Activated naive CD4-positive, alpha-beta T cell treated with anti-CD3 and anti-CD28 coated beads for 36 hours (primary cell): Measurements from ENCODE around the gene FAM236A. TPM values are rescaled to one million over a fixed set of nuclear protein-coding genes. Genes with fewer than 3 reads are reported as not detected.
"Not testable (repeated sequence)": the region's sequence is repeated elsewhere in the genome, so short reads cannot be mapped to it uniquely, and the experiment has no call there.

Experiments
- CTCF ChIA-PET: fragments of 350-600 bp; sonication (Branson Sonifier 250); formaldehyde crosslinking; loops from one replicate; lab custom pipeline; 2021; ENCODE audit warnings: antibody characterized with exemption; lab: Charles Lee
- DNase-seq: peaks from one replicate; pipeline ENCODE4 v3.0.0-alpha.2; 2020
- H3K27ac Mint-ChIP-seq: one replicate; pipeline ENCODE4 v1.8.0; 2021; ENCODE audit warnings: mild to moderate bottlenecking, mixed read lengths
- H3K27me3 Mint-ChIP-seq: one replicate; pipeline ENCODE4 v1.8.0; 2021; ENCODE audit warnings: low read depth, mixed read lengths
- H3K36me3 Mint-ChIP-seq: one replicate; pipeline ENCODE4 v1.8.0; 2021; ENCODE audit warnings: low read depth, mixed read lengths
- H3K4me1 Mint-ChIP-seq: one replicate; pipeline ENCODE4 v1.8.0; 2021; ENCODE audit warnings: low read depth, mixed read lengths
- H3K4me3 Mint-ChIP-seq: one replicate; pipeline ENCODE4 v1.8.0; 2021; ENCODE audit warnings: mild to moderate bottlenecking, moderate library complexity, mixed read lengths
- H3K9me3 Mint-ChIP-seq: one replicate; pipeline ENCODE4 v1.8.0; 2021; ENCODE audit warnings: mixed read lengths
- intact Hi-C: fragments of 100-400 bp; cut with micrococcal nuclease; formaldehyde crosslinking; loops from one replicate; pipeline ENCODE4 v1.15.1; 2023
- total RNA-seq, 2 experiments: library from RNA; stranded (reverse); gene quantifications; one replicate each; pipeline ENCODE4 v1.2.3, GENCODE V29; 2021

Gene FAM236A
- total RNA-seq: not detected

- H3K27me3 Mint-ChIP-seq, H3K9me3 Mint-ChIP-seq, H3K36me3 Mint-ChIP-seq, H3K4me1 Mint-ChIP-seq, DNase-seq, CTCF ChIA-PET, H3K27ac Mint-ChIP-seq, intact Hi-C loops, H3K4me3 Mint-ChIP-seq: not testable (repeated sequence)
Measured at GRCh38 chrX:72937906-72938305, at the start of gene FAM236A. TSS of gene FAM236A (plus strand) at chrX:72938206. CDS start at chrX:72938263, 57 bp downstream.

GRCh38 chrX:72889740-72890139 is 48.3 kb upstream of the FAM236A start:
- H3K27me3 Mint-ChIP-seq, H3K4me1 Mint-ChIP-seq, intact Hi-C loops, H3K4me3 Mint-ChIP-seq, H3K9me3 Mint-ChIP-seq, DNase-seq, CTCF ChIA-PET, H3K27ac Mint-ChIP-seq, H3K36me3 Mint-ChIP-seq: not testable (repeated sequence)

GRCh38 chrX:72912315-72912714 is 25.7 kb upstream of the FAM236A start, which contains the start of gene FAM236C:
TSS of gene FAM236C (plus strand) at chrX:72912615. CDS start at chrX:72912715, 100 bp downstream.
- H3K27ac Mint-ChIP-seq, intact Hi-C loops, H3K4me1 Mint-ChIP-seq, H3K36me3 Mint-ChIP-seq, DNase-seq, H3K27me3 Mint-ChIP-seq, H3K4me3 Mint-ChIP-seq, H3K9me3 Mint-ChIP-seq, CTCF ChIA-PET: not testable (repeated sequence)

- H3K27me3 Mint-ChIP-seq, H3K27ac Mint-ChIP-seq, DNase-seq, H3K9me3 Mint-ChIP-seq, CTCF ChIA-PET, H3K4me1 Mint-ChIP-seq, H3K36me3 Mint-ChIP-seq, intact Hi-C loops, H3K4me3 Mint-ChIP-seq: not testable (repeated sequence)
Measured at GRCh38 chrX:72916096-72916495, 21.9 kb upstream of the FAM236A start.

- intact Hi-C loops, DNase-seq, H3K9me3 Mint-ChIP-seq, H3K4me1 Mint-ChIP-seq, H3K27me3 Mint-ChIP-seq, H3K4me3 Mint-ChIP-seq, H3K27ac Mint-ChIP-seq, H3K36me3 Mint-ChIP-seq, CTCF ChIA-PET: not testable (repeated sequence)
Measured at GRCh38 chrX:72932283-72932682, 5.7 kb upstream of the FAM236A start.

- H3K36me3 Mint-ChIP-seq, H3K4me3 Mint-ChIP-seq, H3K4me1 Mint-ChIP-seq, DNase-seq, H3K9me3 Mint-ChIP-seq, CTCF ChIA-PET, intact Hi-C loops, H3K27me3 Mint-ChIP-seq, H3K27ac Mint-ChIP-seq: not testable (repeated sequence)
Measured at GRCh38 chrX:72936455-72936854, 1.6 kb upstream of the FAM236A start.

- H3K27me3 Mint-ChIP-seq, DNase-seq, CTCF ChIA-PET, H3K36me3 Mint-ChIP-seq, H3K27ac Mint-ChIP-seq, H3K4me1 Mint-ChIP-seq, H3K4me3 Mint-ChIP-seq, intact Hi-C loops, H3K9me3 Mint-ChIP-seq: not testable (repeated sequence)
Measured at GRCh38 chrX:72936882-72937455, 1.0 kb upstream of the FAM236A start.

- H3K27ac Mint-ChIP-seq, H3K9me3 Mint-ChIP-seq, H3K4me3 Mint-ChIP-seq, H3K4me1 Mint-ChIP-seq, CTCF ChIA-PET, DNase-seq, H3K27me3 Mint-ChIP-seq, H3K36me3 Mint-ChIP-seq, intact Hi-C loops: not testable (repeated sequence)
Measured at GRCh38 chrX:72942272-72942671, 4.3 kb downstream of the FAM236A start.

GRCh38 chrX:72943035-72943818 is 5.2 kb downstream of the FAM236A start:
- H3K27me3 Mint-ChIP-seq, H3K9me3 Mint-ChIP-seq, H3K27ac Mint-ChIP-seq, H3K4me3 Mint-ChIP-seq, CTCF ChIA-PET, DNase-seq, H3K36me3 Mint-ChIP-seq, H3K4me1 Mint-ChIP-seq, intact Hi-C loops: not testable (repeated sequence)

GRCh38 chrX:72943819-72944169 is 5.8 kb downstream of the FAM236A start, which contains the start of gene DMRTC1:
TSS of gene DMRTC1 (minus strand) at chrX:72943837. CDS start at chrX:72875694, 68,143 bp downstream.
- H3K27ac Mint-ChIP-seq, H3K4me1 Mint-ChIP-seq, DNase-seq, CTCF ChIA-PET, H3K9me3 Mint-ChIP-seq, H3K4me3 Mint-ChIP-seq, H3K36me3 Mint-ChIP-seq, intact Hi-C loops, H3K27me3 Mint-ChIP-seq: not testable (repeated sequence)

- H3K27me3 Mint-ChIP-seq, H3K27ac Mint-ChIP-seq, CTCF ChIA-PET, DNase-seq, H3K4me1 Mint-ChIP-seq, H3K36me3 Mint-ChIP-seq, H3K4me3 Mint-ChIP-seq, intact Hi-C loops, H3K9me3 Mint-ChIP-seq: not testable (repeated sequence)
Measured at GRCh38 chrX:72959971-72960370, 22.0 kb downstream of the FAM236A start.

GRCh38 chrX:72971859-72972258 is 33.9 kb downstream of the FAM236A start:
- CTCF ChIA-PET, H3K4me1 Mint-ChIP-seq, H3K4me3 Mint-ChIP-seq, H3K36me3 Mint-ChIP-seq, H3K9me3 Mint-ChIP-seq, intact Hi-C loops, H3K27ac Mint-ChIP-seq, DNase-seq, H3K27me3 Mint-ChIP-seq: not testable (repeated sequence)

- CTCF ChIA-PET, H3K4me3 Mint-ChIP-seq, H3K9me3 Mint-ChIP-seq, H3K36me3 Mint-ChIP-seq, H3K4me1 Mint-ChIP-seq, H3K27ac Mint-ChIP-seq, intact Hi-C loops, H3K27me3 Mint-ChIP-seq, DNase-seq: not testable (repeated sequence)
Measured at GRCh38 chrX:72974885-72975284, 36.9 kb downstream of the FAM236A start.
